SH-SY5Y (cell line): ENCODE measurements around the gene LGALS12.

Experiments
- GATA2 ChIP-seq: IDR thresholded peaks from 2 replicates; pipeline ENCODE4 v1.6.1; 2011; ENCODE audit warnings: mild to moderate bottlenecking, low read depth, low read length
- GATA3 ChIP-seq: IDR thresholded peaks from 2 replicates; pipeline ENCODE4 v1.6.1; 2011; ENCODE audit warnings: low read depth, mild to moderate bottlenecking, low read length, moderate library complexity

DNA sequence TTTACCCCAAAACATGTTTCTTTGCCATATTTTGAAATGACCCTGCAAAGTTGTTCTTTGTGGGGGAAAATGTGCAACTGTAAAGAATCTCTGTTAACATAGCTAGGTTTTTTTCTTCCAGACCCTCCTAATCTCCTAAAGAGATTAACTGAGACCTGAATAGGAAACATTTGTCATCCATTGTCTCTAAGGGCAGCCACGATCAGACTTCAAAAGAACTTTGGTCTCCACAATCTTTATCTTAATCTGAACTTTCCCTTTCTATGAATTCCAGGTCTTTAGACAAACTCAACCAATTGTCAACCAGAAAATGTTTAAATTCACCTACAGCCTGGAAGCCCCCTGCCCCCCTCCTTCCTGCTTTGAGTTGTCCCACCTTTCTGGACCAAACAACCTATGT, 4.6 kb upstream of the LGALS12 start:
- TF ChIP-seq GATA2: no peak
- TF ChIP-seq GATA3: no peak
